NCI-H1694 treated with DMSO at 0.1 percent for 48 hours (cell line): ENCODE measurements around the gene CSMD2.

ENCODE experiments used
- DNase-seq: peaks from one replicate; lab custom pipeline; 2025; lab: John Stamatoyannopoulos, UW

CSMD2 gene

DNA sequence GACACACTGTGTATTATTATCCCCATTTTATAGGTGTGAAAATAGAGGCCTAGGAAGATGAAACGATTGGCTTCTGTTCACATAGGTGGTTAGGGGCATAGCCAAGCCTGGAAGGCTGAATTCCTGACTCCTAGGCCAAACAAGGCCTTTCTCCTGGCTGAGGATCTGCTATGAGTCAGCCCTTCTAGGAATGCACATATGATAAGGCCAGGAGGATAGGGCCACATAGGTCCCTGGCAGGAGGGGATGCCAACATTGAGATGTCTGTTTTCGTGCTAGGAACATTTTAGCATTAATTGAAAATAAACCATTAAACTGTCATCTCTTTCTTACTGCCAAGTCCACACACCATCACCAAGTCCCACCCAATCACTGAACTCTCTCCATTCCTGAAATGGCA, 9.2 kb downstream of the CSMD2 start:
- DNase-seq = no peak

DNA sequence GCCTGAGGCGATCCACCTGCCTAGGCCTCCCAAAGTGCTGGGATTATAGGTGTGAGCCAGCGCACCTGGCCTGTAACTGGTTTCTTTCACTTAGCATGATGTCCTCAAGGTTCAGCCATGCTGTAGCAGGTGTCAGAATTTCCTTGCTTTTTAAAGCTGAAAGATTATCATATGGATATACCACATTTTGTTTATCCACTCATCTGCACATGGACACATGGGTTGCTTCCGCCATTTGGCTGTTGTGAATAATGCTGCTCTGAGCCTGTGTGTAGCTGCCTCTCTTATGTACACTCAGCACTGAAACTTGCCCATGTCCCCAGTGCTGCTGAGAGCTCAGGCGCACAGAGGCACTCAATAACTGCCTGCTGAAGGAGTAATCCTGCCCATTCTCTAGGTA, 11.8 kb downstream of the CSMD2 start:
- DNase-seq = no peak

DNA sequence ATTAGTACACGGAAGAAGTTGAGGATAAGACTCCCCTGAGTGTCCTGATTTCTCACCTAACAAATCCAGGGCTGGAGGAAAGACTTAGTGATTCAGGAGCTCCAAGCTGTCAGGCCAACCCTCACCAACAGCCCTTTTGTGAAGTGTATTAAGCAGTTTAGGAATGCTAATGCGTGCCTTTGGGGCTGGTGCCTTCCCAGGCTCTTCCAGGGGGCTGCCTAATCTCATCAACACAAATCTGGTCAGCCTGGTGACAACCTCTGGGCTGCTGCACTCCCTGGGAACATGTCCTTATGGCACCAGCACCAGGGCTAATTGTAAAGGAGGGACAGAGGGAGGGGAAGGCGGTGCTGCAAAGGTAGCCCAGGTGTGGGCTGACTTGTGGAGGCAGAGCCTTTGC, 15.5 kb downstream of the CSMD2 start:
- no peak for DNase-seq

DNA sequence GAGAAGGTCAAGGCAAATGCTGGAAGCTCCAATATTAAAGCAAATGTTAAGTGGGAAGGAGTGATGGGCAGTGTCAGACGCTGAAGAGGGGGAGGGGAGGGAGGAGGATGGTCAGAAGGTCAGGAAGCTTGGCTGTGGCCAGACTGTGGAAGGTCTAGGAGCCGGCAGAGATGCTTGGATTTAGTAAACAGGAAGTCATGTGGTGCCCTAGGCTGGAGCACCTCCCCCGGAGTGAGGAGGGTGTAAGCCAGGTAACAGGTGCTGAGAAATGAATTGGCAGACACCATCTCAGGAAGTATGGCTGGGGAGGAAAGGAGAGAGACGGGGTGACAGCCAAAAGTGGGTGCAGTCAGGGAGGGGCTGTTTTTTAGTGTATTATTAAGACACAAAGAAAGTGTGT, 17.7 kb downstream of the CSMD2 start:
- no peak for DNase-seq

DNA sequence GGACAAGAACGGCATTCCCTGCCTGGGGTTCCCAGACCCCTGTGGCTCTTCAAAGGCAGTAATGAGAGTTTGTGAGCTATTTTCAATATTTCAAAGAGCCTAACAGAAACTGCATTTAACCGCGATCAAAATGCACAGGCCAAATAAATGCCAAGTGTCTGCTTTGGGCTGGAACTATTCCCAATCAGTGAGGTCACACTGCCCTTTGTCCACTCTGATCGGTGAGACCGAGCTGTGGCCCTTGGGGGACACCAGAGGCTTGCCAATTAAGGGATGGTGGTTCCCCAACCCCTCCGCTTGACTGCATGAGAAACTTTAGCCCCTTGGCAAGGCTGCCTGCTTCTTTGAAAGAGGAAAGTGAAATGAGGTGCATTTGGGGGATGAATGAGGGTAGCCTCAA, 20.3 kb downstream of the CSMD2 start:
- DNase-seq = no peak

DNA sequence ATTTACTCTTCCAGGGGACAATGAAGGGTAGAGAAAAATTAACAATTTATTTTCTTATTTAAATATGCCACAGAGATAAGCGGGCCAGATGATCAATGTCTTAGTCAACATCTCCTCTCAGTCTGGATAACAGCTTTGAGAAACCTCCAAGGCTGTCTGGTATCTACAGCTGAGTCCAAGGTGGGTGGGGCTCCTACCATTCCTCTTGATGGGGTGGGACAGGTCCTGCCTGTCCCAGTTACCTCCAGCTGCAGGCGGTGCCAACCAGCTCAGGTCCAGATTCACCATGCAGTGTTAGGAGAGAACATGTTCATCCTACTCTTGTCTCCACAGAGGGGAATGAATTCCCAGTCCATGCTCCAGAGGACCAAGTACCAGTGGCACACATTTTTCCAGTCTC, 21.1 kb downstream of the CSMD2 start:
- DNase-seq = no peak

GRCh38 chr1:34140011-34140676, 24.9 kb downstream of the CSMD2 start:
- DNase-seq = no peak

DNA sequence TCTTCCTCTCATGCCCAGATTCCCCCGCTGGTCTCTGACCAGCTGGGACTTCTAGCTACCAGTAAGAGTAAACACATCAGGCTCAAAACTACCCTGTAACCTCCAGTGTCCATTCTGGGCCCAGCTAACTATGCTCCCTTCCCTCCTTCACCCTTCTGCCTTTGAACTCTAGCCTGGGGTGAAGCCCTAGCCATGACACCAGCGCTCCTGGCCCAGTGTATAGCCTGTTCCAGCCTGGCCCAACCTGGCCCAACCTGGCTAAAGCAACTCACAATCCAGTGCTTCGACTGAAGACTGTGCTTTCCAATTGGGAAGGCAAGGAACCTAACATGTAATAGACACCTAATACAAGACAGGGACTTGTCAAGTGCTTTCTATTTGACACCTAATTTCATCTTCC, 27.6 kb downstream of the CSMD2 start:
- no peak for DNase-seq

- no peak for DNase-seq
Measured at GRCh38 chr1:34132161-34132420, 32.9 kb downstream of the CSMD2 start.

- no peak for DNase-seq
Measured at GRCh38 chr1:34131396-34132160, 33.5 kb downstream of the CSMD2 start.

DNA sequence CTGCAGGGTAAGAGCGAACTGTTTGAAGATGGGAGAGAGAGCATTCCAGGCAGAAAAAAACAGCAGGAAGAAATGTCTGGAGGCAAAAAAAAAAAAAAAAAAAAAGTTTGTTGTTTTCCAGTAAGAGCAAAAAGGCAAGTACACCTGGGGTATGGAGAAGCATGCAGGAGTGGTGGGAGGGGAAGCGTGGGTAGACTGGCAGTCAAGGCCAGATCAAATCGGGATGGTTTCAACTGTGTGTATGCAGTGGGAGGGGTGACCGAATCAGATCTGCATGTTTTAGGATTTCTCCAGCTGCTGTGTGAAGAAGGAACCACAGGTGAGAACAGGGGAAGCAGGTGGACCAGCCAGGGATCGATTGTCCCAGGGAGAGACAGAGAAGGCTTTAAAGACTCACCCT, 34.7 kb downstream of the CSMD2 start:
- DNase-seq = no peak

- DNase-seq = no peak
Measured at GRCh38 chr1:34129630-34130029, 35.4 kb downstream of the CSMD2 start.

DNA sequence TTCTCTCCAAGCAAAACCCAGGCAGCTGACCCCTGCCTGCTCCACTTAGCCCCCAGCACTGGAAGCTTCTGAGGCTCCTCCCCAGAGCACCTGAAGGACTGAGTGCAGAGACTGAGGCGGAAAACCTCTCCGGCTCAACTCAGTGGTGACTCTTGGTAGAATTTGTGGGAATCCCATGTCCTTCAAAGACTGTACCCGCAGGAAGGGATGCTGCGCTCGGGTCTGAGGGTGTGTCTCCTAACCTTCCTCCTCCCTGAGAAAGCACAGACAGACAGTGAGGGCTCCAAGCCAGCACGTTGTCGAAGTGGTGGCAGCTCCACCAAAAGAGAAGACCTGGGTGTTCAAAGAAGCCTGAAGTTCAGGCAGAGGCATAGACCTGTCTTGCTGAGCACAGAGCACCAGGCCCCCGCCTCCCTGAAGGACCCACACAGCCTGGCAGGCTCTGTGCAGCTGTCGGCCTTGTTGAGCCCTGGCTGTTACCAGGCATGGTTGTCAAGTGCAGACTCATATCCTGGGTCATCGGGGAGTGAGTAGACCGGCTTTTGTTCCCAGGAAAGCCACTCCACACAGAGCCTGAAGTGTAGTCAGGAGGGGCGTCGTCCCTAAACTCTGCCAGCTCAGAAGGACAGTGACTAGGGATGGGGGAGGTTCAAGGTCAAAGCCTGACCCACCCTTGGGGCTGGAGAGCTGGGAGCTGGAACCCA, 36.7 kb downstream of the CSMD2 start:
- DNase-seq = no peak

DNA sequence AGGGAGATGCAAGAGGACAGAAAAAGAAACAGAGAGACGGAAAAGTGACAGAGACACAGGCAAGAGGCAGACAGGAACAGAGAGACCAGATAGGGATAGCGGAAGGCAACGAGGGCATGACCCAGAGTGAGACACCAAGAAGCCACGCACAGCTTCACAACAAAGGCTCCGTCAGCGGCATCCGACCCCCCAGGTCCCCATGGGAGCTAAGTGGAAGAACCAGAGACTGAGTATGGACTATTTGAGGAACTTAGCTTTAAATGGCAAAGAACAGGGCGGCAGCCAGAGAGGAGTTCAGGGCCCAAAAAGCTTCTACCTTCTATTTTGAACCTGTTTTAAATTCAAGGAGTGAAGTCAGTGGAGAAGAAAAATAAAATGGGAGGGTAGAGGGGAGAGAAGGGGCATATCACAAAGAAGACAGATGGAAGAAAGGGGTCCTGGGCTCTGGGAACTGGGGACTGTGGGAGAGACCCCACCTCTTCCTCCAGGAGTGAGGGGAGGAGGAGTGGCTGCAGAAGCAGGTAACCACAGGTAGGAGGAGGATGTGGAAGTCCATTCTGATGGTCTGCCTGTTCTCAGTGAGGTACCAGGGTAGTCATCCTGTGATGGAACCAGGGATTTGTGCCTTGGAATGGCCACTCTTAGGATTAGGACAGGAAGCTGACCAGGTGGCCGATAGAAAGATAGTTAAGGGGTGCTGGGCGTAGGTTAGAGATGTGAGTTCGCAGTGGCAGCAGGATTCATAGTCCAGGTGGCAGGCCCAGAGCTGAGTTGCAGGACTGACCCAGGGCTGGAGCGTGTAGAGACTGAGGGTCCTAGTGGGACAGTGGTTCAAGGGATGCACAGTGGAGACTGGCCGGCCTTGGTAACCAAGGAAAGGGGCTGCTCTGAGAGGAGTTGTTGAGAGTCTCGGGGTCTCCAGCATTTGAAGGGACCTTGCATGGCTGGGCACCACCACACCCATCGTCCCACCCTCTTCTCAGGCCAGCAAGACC, 37.7 kb downstream of the CSMD2 start:
- DNase-seq = no peak

DNA sequence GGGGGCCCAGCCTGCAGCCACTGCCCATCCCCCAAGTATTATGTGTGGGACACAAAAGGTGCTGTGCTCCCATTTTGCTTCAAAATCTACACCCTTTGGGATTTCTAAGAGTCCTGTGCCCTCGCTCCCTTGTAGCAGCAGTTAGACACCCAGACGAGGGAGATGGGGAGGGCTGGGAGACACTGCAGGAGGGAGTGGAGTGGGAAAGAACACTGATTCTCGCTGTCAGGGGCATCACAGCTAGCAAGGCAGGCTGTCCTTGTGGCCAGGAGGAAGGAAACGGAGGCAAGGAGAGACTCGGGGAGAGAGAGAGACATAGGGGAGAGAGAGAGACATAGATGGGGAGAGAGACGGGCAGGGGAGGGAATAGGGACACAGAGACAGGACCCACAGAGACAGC, 38.5 kb downstream of the CSMD2 start:
- no peak for DNase-seq

GRCh38 chr1:34125721-34126380, 39.2 kb downstream of the CSMD2 start:
- DNase-seq = no peak

- DNase-seq = no peak
Measured at GRCh38 chr1:34122080-34122932, 42.7 kb downstream of the CSMD2 start.

DNA sequence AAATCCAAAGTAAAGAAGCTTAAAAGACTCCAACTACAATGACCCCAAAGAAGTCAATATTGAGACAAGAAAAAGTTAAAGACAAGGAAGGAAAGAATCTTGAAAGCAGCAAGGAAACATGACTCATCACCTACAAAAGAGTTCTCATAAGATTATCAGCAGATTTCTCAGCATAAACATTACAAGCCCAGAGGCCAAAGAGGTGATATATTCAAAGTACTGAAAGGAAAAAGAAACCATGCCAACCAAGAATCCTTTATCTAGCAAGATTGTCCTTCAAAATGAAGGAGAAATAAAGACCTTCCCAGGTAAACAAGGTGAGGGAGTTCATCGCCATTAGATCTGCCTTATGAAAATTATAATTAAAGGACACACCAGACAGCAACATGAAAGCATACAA, 49.8 kb downstream of the CSMD2 start:
- no peak for DNase-seq

GRCh38 chr1:34113887-34114286, 51.1 kb downstream of the CSMD2 start:
- DNase-seq = no peak

- no peak for DNase-seq
Measured at GRCh38 chr1:34113362-34113761, 51.7 kb downstream of the CSMD2 start.

- DNase-seq = no peak
Measured at GRCh38 chr1:34108711-34109110, 56.3 kb downstream of the CSMD2 start.
